GM18858 (cell line): ENCODE results near the gene PRKN.
"Not testable (repeated sequence)": the region's sequence is repeated elsewhere in the genome, so short reads cannot be mapped to it uniquely, and the experiment has no call there.

ENCODE experiments used
- ATAC-seq: cut with Tn5 transposase; IDR thresholded peaks from one replicate; pipeline ENCODE4 v1.9.1; 2021; ENCODE audit not compliant: unreplicated experiment

Gene PRKN

DNA sequence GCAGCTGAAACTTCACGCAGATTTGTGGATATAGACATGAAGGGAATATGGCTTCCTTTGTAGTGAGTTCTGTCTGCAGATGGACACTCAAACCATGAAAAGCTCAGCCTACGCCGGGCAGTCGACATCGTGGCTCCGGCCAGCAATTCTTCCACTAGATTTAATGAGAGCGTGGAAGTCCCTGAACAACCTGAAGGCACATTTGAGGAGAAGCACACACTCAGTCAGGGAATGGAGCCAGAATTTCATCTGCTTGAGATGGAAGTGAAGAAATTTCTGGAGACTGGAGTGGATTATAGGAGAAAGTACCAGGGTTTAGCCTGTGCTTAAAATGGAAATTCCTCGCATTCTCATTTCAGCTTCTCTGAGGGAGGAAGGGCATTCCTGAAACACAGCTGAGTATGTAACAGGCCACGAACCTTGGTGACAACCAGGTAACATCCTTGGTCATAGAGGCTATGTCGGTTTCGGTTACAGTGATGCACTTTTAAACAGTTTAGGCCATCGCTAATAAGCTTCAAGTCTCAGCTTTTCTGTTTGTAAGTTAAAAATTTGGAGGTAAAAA lies 1373.2 kb downstream of the PRKN start:
- ATAC-seq, result no peak

DNA sequence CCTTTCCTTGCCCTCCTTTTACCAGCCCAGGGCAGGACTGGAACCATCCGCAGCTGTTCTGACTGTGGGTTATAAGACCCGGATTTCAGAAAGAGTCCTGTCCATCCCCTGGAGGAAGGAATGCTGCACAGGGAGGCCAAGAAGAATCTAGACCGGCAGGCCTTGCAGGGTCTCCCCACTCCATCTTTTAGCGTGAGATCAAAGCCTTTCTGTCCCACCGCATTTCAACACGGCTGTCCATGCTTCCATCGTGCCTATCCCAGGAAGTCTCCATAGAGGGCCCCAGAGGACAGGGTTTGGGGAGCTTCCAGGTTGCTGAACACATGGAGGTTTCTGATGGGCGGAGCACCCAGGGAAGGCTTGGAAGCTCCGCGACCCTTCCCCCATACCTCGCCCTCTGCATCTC lies 1374.4 kb downstream of the PRKN start:
- ATAC-seq, result no peak

DNA sequence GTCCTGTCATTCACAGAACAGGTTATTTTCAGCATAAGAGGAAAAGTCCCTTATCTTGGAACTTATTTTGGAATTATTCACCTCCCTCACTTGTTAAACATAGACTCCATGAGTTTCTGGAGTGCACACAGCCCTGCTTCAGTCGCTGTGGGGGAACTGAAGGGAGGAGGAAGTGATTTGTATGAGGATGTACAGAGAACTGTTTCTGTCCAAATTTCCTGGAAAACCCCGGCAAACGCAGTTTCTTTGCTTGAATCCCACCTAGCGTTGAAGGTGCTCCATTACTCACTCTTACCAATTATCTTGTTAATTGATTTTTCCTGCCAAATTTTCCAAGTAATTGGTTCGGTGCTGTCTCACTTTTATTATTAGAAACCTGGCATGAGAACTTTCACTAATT lies 1375.7 kb downstream of the PRKN start:
- no peak for ATAC-seq

DNA sequence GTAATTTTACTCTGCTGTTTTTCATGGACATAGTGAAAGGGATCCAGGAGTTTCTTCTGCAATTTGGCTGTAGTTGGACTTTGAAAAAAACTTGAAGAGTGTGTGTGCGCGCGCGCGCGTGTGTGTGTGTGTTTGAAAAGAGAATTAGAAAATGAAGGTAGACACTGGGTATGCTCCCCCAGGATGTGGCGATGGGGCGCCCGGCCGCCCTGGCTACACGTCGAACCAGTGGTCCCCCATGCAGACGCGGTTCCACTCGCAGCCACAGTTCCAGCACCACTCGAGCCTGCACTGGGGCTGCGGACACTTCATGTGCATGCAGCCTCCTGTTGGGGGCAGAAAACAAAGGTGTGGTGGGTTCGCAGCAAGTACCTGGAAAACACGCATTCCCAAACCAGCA lies 1377.7 kb downstream of the PRKN start:
- ATAC-seq, result no peak

DNA sequence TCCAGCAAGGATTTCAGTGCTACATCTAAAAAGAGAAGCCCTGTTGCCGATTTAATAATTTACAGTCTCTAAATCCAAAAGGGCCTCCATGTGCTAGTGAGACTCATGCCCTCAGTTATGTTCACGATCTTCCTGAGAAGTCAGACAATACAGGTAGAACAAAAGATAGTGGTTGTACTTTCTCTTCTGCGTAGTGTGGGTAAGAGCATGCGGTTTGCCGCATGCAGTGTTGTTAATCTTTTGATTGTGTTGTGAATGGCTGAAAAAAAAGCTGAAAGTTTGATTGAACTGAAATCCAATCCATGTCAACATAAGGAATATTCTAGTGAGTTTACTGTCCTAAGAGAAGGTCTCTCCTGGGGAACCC lies 1379.0 kb downstream of the PRKN start:
- ATAC-seq, result no peak

DNA sequence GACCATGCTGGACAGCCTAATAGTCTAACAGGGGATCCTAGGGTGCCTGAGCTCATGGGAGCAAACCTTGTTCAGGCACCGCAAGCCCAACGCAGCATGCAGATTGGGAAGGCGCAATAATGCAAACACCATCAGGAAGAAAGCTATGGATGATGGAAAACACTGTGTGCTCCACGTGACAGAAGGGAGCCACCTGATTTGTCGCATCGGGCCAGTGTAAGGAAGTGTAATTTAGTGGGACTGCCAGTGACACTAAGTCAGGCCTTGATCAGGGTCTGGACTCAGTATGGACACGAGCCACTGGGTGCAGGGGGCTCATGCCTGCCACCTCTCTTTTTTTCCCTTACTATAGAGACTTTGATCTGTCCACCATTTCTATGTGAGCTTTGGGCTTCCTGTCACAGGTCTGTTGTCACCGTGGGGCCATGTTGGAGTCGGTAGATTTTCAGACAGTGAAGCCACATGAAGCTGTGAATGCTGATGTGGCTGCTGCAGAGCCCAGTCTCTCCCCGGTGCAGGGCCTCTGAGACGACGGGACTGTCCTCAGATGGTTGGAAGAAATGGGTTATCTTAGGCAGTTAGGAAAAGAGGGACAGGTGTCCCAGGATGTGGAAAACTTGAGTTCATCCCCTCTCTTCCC lies 1379.5 kb downstream of the PRKN start:
- ATAC-seq, result no peak

DNA sequence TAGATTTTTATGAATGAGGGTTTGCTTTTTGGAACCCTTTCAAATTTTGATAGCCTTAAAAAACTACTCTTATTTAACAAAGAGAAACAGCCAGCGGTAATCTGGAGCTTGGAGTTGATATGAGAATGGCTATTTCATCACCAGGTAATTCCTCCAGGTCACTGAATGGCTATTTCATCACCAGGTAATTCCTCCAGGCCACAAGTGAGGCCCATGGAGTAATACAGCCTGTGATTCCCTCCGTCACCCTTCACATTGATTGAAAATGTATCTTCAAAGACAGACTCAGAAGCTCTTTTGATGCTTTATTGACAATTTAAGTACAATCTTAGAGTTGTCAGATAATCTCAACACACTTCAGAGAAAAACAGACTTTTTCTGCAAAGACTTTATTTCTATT lies 1380.4 kb downstream of the PRKN start:
- ATAC-seq, result no peak

DNA sequence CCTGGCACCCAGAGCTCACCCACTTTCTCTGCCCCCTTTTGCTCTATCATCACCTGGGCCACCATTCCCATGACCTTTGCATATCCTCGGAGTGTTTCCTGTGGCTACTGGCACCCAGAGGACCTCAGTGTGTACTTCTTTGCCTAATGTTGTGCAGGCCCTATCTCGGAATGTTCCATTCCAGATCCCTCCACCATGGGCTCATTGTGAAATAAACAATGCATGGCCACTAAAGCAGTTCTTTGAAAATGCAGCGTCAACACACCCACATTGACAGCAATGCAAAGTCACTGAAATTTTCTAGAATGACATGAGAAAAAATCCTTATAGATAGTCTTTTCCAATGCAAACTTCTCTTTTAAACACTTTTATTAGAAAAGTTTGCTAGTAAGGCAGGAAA lies 1380.8 kb downstream of the PRKN start:
- no peak for ATAC-seq

DNA sequence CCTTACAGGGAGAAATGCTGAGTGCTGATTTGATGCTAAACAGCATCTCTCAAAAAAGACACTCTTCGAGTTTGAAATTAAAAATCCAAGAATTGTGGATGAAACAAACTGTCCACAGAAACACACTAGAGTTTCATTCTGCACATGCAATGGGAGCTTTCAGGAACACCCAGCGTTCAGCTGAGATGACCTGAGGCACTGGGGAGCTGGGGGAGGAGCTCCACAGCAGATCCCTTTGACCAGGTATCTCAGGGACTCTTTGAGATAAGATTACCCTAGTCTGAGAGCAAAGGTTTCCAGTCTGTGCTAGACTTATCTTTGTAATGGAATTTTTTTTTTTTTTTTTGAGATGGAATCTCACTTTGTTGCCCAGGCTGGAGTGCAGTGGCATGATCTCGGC lies 1382.9 kb downstream of the PRKN start:
- ATAC-seq, result no peak

DNA sequence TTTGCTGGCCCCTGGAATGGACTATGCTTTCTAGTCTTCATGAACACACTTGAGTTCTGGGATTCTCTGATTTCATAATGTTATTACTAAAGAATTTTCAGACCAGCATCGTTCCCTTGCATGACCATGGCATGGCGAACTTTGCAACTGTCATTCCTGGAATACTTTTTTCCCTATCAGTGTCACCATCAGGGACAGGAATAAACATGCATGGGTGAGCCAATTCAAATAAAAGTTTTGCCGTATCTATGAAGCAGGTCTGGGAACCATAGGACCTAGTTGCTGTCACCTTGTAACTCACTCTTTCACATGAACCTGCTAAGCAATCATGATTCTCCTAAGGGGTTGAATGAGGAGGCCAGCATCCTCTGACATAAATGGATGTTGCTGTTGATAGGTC lies 1385.5 kb downstream of the PRKN start:
- no peak for ATAC-seq

DNA sequence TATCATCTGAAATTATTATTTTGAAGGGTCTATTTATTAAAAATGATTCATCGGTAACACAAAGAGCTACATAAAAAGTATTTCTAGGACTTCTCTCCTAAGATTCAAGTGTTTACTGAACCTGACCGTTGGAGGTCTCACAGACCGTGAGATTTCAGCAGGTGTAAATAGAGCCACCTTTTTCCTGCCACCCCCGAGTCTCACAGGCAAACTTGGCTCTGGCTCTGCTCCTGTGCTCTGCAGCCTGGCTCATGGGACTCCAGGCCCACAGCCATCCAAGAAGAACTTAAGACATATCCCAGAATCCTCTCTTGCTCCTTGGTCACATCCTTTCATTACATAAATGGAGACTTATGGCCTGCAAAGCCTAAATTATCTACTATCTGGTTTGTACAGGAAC lies 1385.9 kb downstream of the PRKN start:
- ATAC-seq, result no peak

DNA sequence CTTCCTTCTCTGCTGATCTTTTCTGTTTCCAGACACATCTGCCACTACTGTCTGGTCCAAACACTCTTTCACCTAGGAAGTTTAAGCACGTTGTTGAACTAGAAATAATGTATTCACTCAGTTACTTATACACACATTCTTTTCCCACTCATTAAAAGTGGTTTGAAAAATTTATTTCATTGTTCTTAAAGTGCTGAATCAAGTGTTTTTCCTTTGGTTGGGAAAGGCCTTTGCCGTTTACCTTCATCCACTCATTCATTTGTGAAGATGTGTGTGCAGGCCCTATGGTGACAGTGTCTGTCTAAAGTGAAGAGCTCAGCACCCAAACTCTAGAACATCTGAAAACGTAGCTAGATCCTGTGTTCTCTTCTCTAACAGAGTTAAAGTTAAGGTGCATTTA lies 1389.6 kb downstream of the PRKN start:
- ATAC-seq, result no peak

DNA sequence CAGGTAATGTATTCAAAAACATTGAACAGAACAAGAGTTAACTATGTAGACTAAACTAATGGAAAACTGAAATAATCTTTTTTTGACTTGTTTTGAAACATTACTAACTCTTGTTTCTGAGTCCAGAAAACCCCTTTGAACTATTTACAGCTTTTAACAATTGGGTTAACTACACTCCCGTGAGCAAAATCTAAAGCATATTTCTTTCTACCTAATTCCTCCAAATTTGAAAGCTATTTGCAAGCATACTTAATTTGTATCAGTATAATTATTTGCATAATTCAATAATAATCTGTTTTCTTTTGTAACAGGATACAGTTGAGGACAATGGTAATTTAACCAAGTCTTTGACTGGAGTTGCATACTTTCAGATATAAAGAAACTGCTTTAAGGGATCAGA lies 1391.1 kb downstream of the PRKN start:
- no peak for ATAC-seq

DNA sequence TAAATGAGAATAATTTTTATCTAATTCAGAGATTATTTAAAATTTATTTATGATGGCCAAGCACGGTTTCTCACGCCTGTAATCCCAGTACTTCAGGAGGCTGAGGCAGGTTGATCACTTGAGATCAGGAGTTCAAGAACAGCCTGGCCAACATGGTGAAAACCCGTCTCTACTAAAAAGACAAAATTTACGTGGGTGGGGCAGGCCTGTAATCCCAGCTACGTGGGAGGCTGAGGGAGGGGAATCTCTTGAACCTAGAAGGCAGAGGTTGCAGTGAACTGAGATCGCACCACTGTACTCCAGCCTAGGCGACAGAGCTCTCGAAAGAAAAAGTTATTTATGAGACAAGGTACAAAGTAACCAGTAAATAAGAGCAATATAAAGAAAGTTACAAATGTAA lies 1394.2 kb downstream of the PRKN start:
- no peak for ATAC-seq

DNA sequence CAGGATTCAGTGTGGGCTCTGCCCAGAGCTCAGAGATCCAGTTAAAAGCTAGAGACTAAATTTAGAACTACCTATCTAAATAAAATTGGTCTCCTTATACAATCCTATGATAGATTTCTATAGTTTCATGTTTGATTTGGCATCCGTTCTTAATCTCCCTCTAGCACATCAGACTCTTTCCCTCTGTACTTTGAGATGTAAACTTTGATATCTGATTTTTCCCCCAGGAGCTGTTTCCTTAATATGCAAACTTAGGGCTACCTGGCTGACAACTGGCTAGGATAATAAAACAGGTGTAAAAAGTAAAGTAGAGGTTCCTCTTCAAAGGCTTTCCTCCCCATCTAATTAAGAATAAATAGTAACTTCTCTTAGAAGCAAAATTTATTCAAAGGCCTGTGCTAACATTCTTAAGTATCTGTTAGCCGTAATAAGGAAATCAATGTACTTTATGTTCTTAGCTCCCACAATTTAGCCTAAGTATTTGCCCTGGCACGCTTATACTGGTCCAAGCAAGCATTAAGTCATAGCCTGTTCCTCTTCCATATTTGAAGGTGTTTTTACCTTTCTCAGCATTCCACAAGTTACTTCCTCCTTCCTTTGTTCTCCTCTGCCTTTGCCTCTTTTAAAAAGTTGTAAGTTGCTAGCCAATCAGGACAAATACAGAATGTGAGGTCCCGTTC lies 1396.0 kb downstream of the PRKN start:
- not testable (repeated sequence) for ATAC-seq

DNA sequence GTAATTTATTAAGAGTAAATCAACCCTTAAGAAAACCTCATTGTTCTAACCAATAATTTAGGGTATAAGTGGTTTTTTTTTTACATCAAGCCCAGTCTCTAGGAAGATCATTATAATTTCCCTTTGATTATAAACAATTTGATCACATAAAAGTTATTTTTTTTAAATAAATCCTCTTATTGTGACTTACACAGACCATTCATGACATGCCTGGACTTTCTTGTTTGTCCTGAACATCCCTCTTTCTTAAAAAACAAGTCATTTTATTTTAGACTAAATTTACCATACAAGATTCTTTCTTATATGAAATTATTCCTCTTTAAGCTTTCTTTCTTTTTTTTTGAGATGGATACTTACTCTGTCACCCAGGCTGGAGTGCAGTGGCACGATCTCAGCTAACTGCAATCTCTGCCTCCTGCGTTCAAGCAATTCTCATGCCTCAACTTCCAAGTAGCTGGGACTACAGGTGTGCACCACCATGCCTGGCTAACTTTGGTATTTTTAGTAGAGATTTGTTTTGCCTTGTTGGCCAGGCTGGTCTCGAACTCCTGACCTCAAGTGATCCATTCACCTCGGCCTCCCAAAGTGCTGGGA lies 1400.1 kb downstream of the PRKN start:
- ATAC-seq, result no peak

DNA sequence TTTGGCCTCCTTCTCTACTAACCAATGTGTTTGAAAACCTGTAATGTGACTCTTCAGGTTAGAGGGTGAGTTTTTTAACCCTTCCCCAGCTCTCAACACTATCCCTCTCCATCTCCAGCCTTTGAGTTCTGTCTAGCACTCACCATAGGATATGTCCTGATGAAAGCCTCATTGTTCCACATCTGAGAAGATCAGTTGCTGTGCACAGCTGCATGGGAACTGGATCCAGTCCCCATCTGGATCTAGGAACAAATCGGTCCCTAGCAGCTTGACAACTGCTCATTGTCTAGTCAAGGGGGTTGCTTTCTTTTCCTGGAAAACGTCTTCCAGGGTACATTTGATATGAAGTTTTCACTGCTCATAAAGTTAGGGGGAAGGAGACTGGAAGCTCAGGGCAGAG lies 1408.3 kb downstream of the PRKN start:
- no peak for ATAC-seq

DNA sequence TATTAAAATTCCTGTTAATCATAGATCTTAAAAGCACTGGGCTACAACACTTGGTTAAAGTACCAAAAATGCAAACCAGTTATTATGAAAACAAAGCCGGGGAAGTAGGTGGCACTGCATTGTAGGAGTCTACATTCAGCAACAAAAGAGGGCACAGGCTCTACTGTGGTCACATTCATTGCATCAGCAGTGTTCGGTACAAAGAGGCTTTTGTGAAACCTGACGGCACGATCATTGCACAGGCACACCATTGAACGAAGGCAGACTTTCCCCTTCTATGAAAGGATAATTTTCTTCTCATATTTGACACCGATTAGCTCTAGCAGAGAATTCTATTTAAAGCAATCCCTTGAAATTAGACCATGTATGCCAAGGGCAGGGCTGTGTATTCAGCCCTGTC lies 1409.1 kb downstream of the PRKN start:
- no peak for ATAC-seq

DNA sequence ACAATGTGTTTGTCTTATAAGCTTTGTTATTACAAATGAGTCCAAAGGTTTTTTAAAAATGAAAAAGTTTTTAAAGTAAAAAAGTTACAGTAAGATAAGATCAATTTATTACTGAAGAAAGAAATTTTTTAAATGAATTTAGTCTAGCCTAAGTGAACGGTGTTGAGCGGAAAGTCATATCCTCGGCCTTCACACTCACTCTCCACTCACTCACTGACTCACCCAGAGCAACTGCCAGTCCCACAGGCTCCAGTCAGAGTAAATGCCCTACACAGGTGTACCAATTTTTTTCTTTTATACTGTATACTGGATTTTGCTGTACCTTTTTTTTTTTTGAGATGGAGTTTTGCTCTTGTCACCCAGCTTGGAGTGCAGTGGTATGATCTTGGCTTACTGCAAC lies 1411.0 kb downstream of the PRKN start:
- no peak for ATAC-seq

DNA sequence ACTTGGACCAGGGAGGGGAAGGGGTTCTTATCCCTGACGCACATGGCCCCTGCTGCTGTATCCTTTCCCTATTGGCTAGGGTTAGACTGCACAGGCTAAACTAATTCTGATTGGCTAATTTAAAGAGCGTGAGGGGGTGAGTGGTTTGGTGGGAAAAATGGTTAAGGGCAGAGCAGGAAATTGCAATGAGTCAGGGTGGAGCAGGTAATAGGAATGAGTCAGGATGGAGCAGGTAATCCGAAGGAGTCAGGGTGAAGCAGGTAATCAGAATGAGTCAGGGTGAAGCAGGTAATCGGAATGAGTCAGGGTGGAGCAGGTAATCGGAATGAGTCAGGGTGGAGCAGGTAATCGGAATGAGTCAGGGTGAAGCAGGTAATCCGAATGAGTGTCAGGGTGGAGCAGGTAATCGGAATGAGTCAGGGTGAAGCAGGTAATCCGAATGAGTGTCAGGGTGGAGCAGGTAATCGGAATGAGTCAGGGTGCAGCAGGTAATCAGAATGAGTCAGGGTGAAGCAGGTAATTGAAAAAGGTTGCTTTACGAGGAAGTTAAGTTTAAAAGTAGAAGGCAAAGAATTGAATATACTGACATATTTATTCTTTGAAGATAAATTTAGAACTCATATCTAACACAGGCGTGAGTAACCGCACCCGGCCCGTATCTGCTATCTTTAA lies 1412.2 kb downstream of the PRKN start:
- ATAC-seq, result not testable (repeated sequence)

DNA sequence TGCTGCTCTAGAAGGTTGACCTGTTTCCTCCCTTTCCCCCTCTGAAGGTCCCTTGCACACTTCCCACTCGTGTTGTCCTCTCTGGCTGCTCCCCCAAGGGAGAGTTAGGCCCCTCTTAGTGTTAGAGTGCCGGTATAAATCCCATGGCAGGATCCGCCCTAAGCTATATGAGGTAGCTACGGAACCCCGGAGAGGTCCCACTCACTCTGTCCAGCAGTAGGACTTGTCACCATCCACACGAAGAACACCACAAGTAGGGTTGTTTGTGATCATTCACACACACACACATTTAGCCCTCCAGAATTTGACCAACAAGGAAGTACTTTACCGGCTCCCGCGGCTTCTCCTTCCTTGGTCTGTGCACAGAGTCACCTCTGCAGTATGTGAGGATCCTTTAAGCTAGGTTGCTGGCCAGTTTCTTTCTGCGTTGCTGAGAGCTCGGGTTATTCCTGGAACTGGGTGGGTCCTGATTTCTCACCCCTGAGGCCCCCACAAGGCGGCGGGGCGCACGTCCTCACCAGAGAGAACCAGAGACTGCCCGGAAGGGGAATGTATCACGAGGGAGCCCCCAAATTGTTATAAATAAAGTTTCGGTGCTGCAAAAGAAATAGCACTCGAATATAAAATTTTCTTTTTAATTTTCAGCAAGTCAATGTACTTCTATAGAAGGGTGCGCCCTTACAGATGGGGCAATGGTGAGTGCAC lies 1412.9 kb downstream of the PRKN start:
- ATAC-seq, result not testable (repeated sequence)
